ENCODE results near the gene RBBP5. TPM values are rescaled to one million over a fixed set of nuclear protein-coding genes. Genes with fewer than 3 reads are reported as not detected.

The RBBP5 gene
- total RNA-seq, 1 experiment from 2014 or later = 19.0 TPM

DNA sequence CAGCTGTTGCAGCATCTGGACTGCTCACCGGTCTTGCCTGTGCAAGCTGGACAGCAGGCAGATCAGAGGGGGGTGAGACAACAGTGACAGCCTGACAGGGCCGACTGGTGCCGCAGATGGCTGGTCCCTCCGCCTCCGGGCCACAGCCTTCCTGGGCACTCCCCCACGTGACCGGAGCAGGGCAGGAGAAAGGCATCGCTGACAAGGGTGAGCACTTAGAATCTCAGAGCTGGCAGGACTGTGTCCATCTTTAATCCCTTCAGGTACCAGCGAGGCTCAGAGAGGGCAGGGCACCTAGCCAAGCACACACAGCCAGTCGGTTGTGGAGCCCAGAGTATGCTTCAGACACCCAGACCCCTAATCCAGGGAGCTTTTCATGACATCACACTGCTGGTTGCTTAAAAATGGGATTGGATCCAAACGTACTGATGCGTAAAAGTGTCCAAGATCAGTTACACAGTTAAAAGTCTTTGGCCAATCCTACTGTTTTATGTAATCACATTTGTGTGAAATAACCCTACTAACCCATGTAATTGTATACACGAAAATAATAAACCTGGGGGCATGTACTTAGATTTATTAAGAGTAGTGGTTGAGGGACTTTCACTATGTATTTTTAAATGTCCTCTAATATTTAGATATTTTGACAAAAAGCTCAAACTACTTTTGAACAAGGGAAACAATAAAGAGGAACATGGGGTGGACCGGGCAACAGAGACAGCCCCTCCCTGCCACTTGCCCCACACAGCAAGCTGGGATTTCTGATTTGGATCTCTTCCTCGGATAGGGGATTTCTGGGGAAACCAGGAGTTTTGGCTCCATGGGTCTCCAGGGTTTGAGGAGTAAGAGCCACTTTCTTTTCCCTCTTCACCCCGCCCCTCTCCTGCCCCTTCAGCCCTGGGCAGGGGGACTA is 79.5 kb downstream of the RBBP5 start:
- DNase-seq = no peak
- Histone ChIP-seq H3K36me3 (ENCODE audit: control insufficient read depth, insufficient read depth, low read length) (no peaks in the 10 kb centered on the region), H3K4me3 (ENCODE audit: low read depth, low read length) (no peak overlapping the region), H3K27me3 (replicated peaks; ENCODE audit: control insufficient read depth, insufficient read depth, low read length) (peaks cover 1% of the 10 kb centered on the region; the same call in 1 of the 2 replicates), H3K9me3 (no peaks in the 10 kb centered on the region), H3K4me1 (no peaks in the 10 kb centered on the region)
- Mint-ChIP-seq H3K27ac (ENCODE audit: unreplicated experiment) (no peak overlapping the region), H3K4me1 (ENCODE audit: low read depth, unreplicated experiment) (peaks cover 7% of the 10 kb centered on the region), H3K36me3 (ENCODE audit: insufficient read depth, unreplicated experiment) (no peaks in the 10 kb centered on the region), H3K9me3 (ENCODE audit: unreplicated experiment) (no peaks in the 10 kb centered on the region), H3K27me3 (ENCODE audit: insufficient read depth, unreplicated experiment) (peaks cover 19% of the 10 kb centered on the region), H3K4me3 (ENCODE audit: unreplicated experiment) (no peak overlapping the region)
- BruUV-seq (replicated peaks) = no TSS peak
- ChIA-PET POLR2A (no interaction called here), CTCF (no interaction called here)
- intact Hi-C loops (cut with micrococcal nuclease; ENCODE audit: unreplicated experiment) = no loop called here
- TF ChIP-seq, protein P1, sequence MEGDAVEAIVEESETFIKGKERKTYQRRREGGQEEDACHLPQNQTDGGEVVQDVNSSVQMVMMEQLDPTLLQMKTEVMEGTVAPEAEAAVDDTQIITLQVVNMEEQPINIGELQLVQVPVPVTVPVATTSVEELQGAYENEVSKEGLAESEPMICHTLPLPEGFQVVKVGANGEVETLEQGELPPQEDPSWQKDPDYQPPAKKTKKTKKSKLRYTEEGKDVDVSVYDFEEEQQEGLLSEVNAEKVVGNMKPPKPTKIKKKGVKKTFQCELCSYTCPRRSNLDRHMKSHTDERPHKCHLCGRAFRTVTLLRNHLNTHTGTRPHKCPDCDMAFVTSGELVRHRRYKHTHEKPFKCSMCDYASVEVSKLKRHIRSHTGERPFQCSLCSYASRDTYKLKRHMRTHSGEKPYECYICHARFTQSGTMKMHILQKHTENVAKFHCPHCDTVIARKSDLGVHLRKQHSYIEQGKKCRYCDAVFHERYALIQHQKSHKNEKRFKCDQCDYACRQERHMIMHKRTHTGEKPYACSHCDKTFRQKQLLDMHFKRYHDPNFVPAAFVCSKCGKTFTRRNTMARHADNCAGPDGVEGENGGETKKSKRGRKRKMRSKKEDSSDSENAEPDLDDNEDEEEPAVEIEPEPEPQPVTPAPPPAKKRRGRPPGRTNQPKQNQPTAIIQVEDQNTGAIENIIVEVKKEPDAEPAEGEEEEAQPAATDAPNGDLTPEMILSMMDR (IDR thresholded peaks at IDR 0.05; ENCODE audit: insufficient read depth in 1 of 2, low read depth in 1 of 2, low read length in 1 of 2, severe bottlenecking in 1 of 2, unreplicated experiment in 1 of 2) = no peak

- TF ChIP-seq, protein P1 (IDR thresholded peaks at IDR 0.05; ENCODE audit: insufficient read depth in 1 of 2, low read depth in 1 of 2, low read length in 1 of 2, severe bottlenecking in 1 of 2, unreplicated experiment in 1 of 2) = no peak
- intact Hi-C loops (cut with micrococcal nuclease; ENCODE audit: unreplicated experiment) = no loop called here
- Mint-ChIP-seq H3K36me3 (ENCODE audit: insufficient read depth, unreplicated experiment) (no peaks in the 10 kb centered on the region), H3K4me3 (ENCODE audit: unreplicated experiment) (no peak overlapping the region), H3K27me3 (ENCODE audit: insufficient read depth, unreplicated experiment) (peaks cover 25% of the 10 kb centered on the region), H3K9me3 (ENCODE audit: unreplicated experiment) (no peaks in the 10 kb centered on the region), H3K4me1 (ENCODE audit: low read depth, unreplicated experiment) (peaks cover 7% of the 10 kb centered on the region), H3K27ac (ENCODE audit: unreplicated experiment) (no peak overlapping the region)
- Histone ChIP-seq H3K9me3 (no peaks in the 10 kb centered on the region), H3K27me3 (replicated peaks; ENCODE audit: control insufficient read depth, insufficient read depth, low read length) (peaks cover 1% of the 10 kb centered on the region; the same call in 1 of the 2 replicates), H3K4me3 (ENCODE audit: low read depth, low read length) (no peak overlapping the region), H3K36me3 (ENCODE audit: control insufficient read depth, insufficient read depth, low read length) (no peaks in the 10 kb centered on the region), H3K4me1 (no peaks in the 10 kb centered on the region)
- ChIA-PET CTCF (interaction anchor here (1.7 kb wide), 1 partner anchor 20 kb away, joined by 5 read pairs; no protein-coding TSS in a partner anchor), POLR2A (no interaction called here)
- DNase-seq = no peak
- BruUV-seq (replicated peaks) = no TSS peak
These were observed 80.6 kb downstream of the RBBP5 start for GRCh38 chr1:205041001-205041715.

DNA sequence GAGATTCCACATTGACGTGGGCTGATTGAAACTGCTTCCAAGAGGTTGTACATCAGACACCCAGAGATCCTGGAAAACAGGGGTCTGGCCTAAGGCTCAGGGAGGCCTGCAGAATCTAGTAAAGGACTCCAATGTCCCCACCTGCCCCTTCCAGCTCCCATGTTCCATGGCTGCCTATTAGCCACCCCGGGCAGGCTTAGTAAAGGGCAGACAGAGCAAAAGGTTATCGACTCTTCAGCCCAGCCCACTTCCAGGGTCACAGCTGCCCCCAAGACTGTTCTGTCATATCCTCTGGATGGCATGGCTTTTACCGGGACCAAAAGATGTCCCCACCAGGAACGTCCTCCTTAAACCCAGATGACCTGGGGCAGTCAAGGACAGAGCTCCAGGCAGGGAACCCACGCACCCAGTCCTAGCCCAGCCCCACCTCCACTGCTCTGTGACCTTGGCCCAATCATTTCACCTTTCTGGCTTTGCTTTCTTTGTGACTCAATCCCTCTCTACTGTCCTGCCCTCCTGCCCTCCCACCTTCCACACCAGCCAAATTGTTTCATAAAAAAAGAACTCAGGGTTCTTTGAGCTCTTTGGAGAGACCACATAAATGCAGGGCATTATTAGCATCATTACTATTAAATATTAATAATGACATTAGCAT is 83.5 kb downstream of the RBBP5 start:
- ChIA-PET POLR2A (no interaction called here), CTCF (interaction anchor here (0.6 to 1.0 kb wide), 2 partner anchors 23 to 47 kb away, joined by 3 read pairs; no protein-coding TSS in a partner anchor)
- Histone ChIP-seq H3K36me3 (ENCODE audit: control insufficient read depth, insufficient read depth, low read length) (no peaks in the 10 kb centered on the region), H3K27me3 (replicated peaks; ENCODE audit: control insufficient read depth, insufficient read depth, low read length) (peaks cover 1% of the 10 kb centered on the region; the same call in 1 of the 2 replicates), H3K9me3 (no peaks in the 10 kb centered on the region), H3K4me3 (ENCODE audit: low read depth, low read length) (no peak overlapping the region), H3K4me1 (no peaks in the 10 kb centered on the region)
- Mint-ChIP-seq H3K4me3 (ENCODE audit: unreplicated experiment) (no peak overlapping the region), H3K36me3 (ENCODE audit: insufficient read depth, unreplicated experiment) (no peaks in the 10 kb centered on the region), H3K27ac (ENCODE audit: unreplicated experiment) (no peak overlapping the region), H3K4me1 (ENCODE audit: low read depth, unreplicated experiment) (no peaks in the 10 kb centered on the region), H3K9me3 (ENCODE audit: unreplicated experiment) (no peaks in the 10 kb centered on the region), H3K27me3 (ENCODE audit: insufficient read depth, unreplicated experiment) (peaks cover 24% of the 10 kb centered on the region)
- no TSS peak for BruUV-seq (replicated peaks)
- intact Hi-C loops (cut with micrococcal nuclease; ENCODE audit: unreplicated experiment) = no loop called here
- no peak for DNase-seq
- TF ChIP-seq, protein P1 (IDR thresholded peaks at IDR 0.05; ENCODE audit: insufficient read depth in 1 of 2, low read depth in 1 of 2, low read length in 1 of 2, severe bottlenecking in 1 of 2, unreplicated experiment in 1 of 2) = no peak

All from Caco-2 (cell line).